HepG2 (cell line): ENCODE measurements around the gene PHACTR3. TPM values are rescaled to one million over a fixed set of nuclear protein-coding genes. Genes with fewer than 3 reads are reported as not detected.

ENCODE experiments used
- ATAC-seq: fragments of 200-7000 bp; cut with Tn5 transposase; 3 replicates; pipeline ENCODE4 v1.9.1; 2020; ENCODE audit warnings: mild to moderate bottlenecking, moderate library complexity
- BruUV-seq: library from RNA; stranded (reverse); fragments of 400-500 nt; replicated peaks from 2 replicates; lab custom pipeline; 2021; lab: Mats Ljungman, UMichigan
- CTCF ChIA-PET: fragments of 300-600 bp; formaldehyde crosslinking; extraction: SDS; loops from one replicate; lab custom pipeline; 2021; ENCODE audit warnings: low total read pairs, inconsistent platforms, low intra/inter-chr PET ratio; lab: Yijun Ruan, JAX
- POLR2A ChIA-PET: fragments of 350-600 bp; sonication (Branson Sonifier 250); formaldehyde crosslinking; loops from one replicate; lab custom pipeline; 2020; ENCODE audit warnings: antibody characterized with exemption, inconsistent platforms; lab: Yijun Ruan, JAX
- DNase-seq: peaks from one replicate; pipeline ENCODE4 v3.0.0-alpha.2; 2015; ENCODE audit warnings: low spot score
- FAIRE-seq: peaks from 3 replicates; lab custom pipeline; 2011; peaks lifted over from hg19 to GRCh38; lab: Jason Lieb, UNC
- H2AFZ ChIP-seq: one replicate; pipeline ENCODE4 v1.6.1; 2011; ENCODE audit warnings: low read length, inconsistent platforms
- H3K27ac ChIP-seq: fragments of 300-600 bp; 3 replicates; pipeline ENCODE4 v1.8.0; 2011; ENCODE audit warnings: mixed run types, mild to moderate bottlenecking, mixed read lengths, low read length, inconsistent platforms; ENCODE audit not compliant: insufficient read depth; ENCODE audit errors: extremely low read length
- H3K27me3 ChIP-seq, 2 experiments: fragments of 200-600 bp in 1 of 2; 2 replicates in 1 of 2; 3 replicates in 1 of 2; pipeline versions ENCODE4 v1.6.0 to v1.8.0; 2011; ENCODE audit warnings: low read length in 2 of 2, mild to moderate bottlenecking in 2 of 2, moderate library complexity in 2 of 2, inconsistent platforms in 1 of 2; ENCODE audit not compliant: insufficient read depth in 2 of 2, control insufficient read depth in 1 of 2
- H3K36me3 ChIP-seq, 2 experiments: fragments of 200-600 bp in 1 of 2; replicated peaks in 1 of 2; 2 replicates in 1 of 2; 3 replicates in 1 of 2; pipeline versions ENCODE4 v1.5.1 to v1.8.0; 2011; ENCODE audit warnings: low read length in 2 of 2, inconsistent platforms in 1 of 2; ENCODE audit not compliant: insufficient read depth in 2 of 2, control insufficient read depth in 1 of 2
- H3K4me1 ChIP-seq: 2 replicates; pipeline ENCODE4 v1.5.1; 2012; ENCODE audit warnings: low read length, inconsistent platforms; ENCODE audit not compliant: insufficient read depth
- H3K4me2 ChIP-seq: 2 replicates; pipeline ENCODE4 v1.6.0; 2011; ENCODE audit warnings: low read depth, low read length, inconsistent platforms
- H3K4me3 ChIP-seq, 3 experiments: fragments of 200-600 bp in 1 of 3; sonication (generic), shearing (Covaris generic) in 1 of 3; replicated peaks in 1 of 3; 2 replicates each; pipeline ENCODE4 v1.5.1; 2011 to 2016; ENCODE audit warnings: low read length in 3 of 3, inconsistent platforms in 2 of 3, low read depth in 2 of 3, mild to moderate bottlenecking in 2 of 3, control low read depth in 1 of 3, mixed read lengths in 1 of 3; ENCODE audit not compliant: insufficient read depth in 1 of 3
- H3K79me2 ChIP-seq: one replicate; pipeline ENCODE4 v1.6.1; 2011; ENCODE audit warnings: low read length, inconsistent platforms; ENCODE audit not compliant: insufficient read depth
- H3K9ac ChIP-seq: 2 replicates; pipeline ENCODE4 v1.6.0; 2011; ENCODE audit warnings: mild to moderate bottlenecking, low read depth, low read length, inconsistent platforms; ENCODE audit not compliant: insufficient read depth
- H3K9me3 ChIP-seq: 2 replicates; pipeline ENCODE4 v1.5.1; 2012; ENCODE audit warnings: mild to moderate bottlenecking, low read length
- H4K20me1 ChIP-seq: 2 replicates; pipeline ENCODE4 v1.6.0; 2011; ENCODE audit warnings: inconsistent platforms, mild to moderate bottlenecking, low read length, moderate library complexity; ENCODE audit not compliant: insufficient read depth
- AKAP8 ChIP-seq: sonication (generic); formaldehyde crosslinking; IDR thresholded peaks from 2 replicates; pipeline ENCODE4 v1.5.1; 2020; ENCODE audit warnings: mild to moderate bottlenecking, missing genetic modification reagents
- CEBPG ChIP-seq: IDR thresholded peaks from 2 replicates; pipeline ENCODE4 v1.6.1; 2016
- DZIP1 ChIP-seq: sonication (generic); formaldehyde crosslinking; IDR thresholded peaks from 2 replicates; pipeline ENCODE4 v1.5.0; 2020; ENCODE audit warnings: mild to moderate bottlenecking, missing genetic modification reagents
- KMT2A ChIP-seq: sonication (generic); formaldehyde crosslinking; IDR thresholded peaks from 2 replicates; pipeline ENCODE4 v1.4.0; 2020; ENCODE audit warnings: missing genetic modification reagents
- NCOA2 ChIP-seq: sonication (generic); formaldehyde crosslinking; IDR thresholded peaks from 2 replicates; pipeline ENCODE4 v1.8.0; 2022; ENCODE audit warnings: inconsistent platforms
- PITX1 ChIP-seq: sonication (generic); formaldehyde crosslinking; IDR thresholded peaks from 2 replicates; pipeline ENCODE4 v1.5.1; 2020; ENCODE audit warnings: mild to moderate bottlenecking, missing genetic modification reagents
- RELA ChIP-seq: sonication (generic); formaldehyde crosslinking; IDR thresholded peaks from 2 replicates; pipeline ENCODE4 v1.4.0; 2020; ENCODE audit warnings: missing genetic modification reagents
- SALL1 ChIP-seq: sonication (generic); formaldehyde crosslinking; IDR thresholded peaks from 2 replicates; pipeline ENCODE4 v1.8.0; 2022; ENCODE audit warnings: mild to moderate bottlenecking, missing genetic modification reagents
- SP2 ChIP-seq: sonication (generic); formaldehyde crosslinking; IDR thresholded peaks from 2 replicates; pipeline ENCODE4 v1.5.1; 2020; ENCODE audit warnings: mild to moderate bottlenecking, missing genetic modification reagents
- SP4 ChIP-seq: sonication (generic); formaldehyde crosslinking; IDR thresholded peaks from 2 replicates; pipeline ENCODE4 v1.8.1; 2023; ENCODE audit warnings: mild to moderate bottlenecking, missing genetic modification reagents
- SYNCRIP ChIP-seq: fragments of 200-400 bp; formaldehyde crosslinking; IDR thresholded peaks from 2 replicates; pipeline ENCODE4 v1.6.1; 2018; ENCODE audit warnings: mild to moderate bottlenecking, low read depth, low read length; ENCODE audit not compliant: insufficient read depth
- TIGD3 ChIP-seq: sonication (generic); formaldehyde crosslinking; IDR thresholded peaks from 2 replicates; pipeline ENCODE4 v1.5.1; 2020; ENCODE audit warnings: mild to moderate bottlenecking, missing genetic modification reagents, borderline replicate concordance
- ZFP36L1 ChIP-seq: sonication (generic); formaldehyde crosslinking; IDR thresholded peaks from 2 replicates; pipeline ENCODE4 v1.8.0; 2022; ENCODE audit warnings: mild to moderate bottlenecking, missing genetic modification reagents, moderate library complexity
- ZNF317 ChIP-seq: sonication (generic); formaldehyde crosslinking; IDR thresholded peaks from 2 replicates; pipeline ENCODE4 v1.5.0; 2020; ENCODE audit warnings: mild to moderate bottlenecking, missing genetic modification reagents
- ZNF441 ChIP-seq: sonication (generic); formaldehyde crosslinking; IDR thresholded peaks from 2 replicates; pipeline ENCODE4 v1.7.0; 2021; ENCODE audit warnings: missing genetic modification reagents, borderline replicate concordance
- ZNF468 ChIP-seq: sonication (generic); formaldehyde crosslinking; IDR thresholded peaks from 2 replicates; pipeline ENCODE4 v1.8.0; 2022; ENCODE audit warnings: mild to moderate bottlenecking, moderate library complexity, missing genetic modification reagents
- ZNF557 ChIP-seq: sonication (generic); formaldehyde crosslinking; IDR thresholded peaks from 2 replicates; pipeline ENCODE4 v1.4.0; 2020; ENCODE audit warnings: missing genetic modification reagents
- ZNF563 ChIP-seq: sonication (generic); formaldehyde crosslinking; IDR thresholded peaks from 2 replicates; pipeline ENCODE4 v1.8.0; 2022; ENCODE audit warnings: mild to moderate bottlenecking, moderate library complexity, missing genetic modification reagents
- WGBS: methylation state at CpG from one replicate; pipeline ENCODE4 v1.1.6; 2017; ENCODE audit warnings: low lambda C conversion rate; 5-methylcytosine and 5-hydroxymethylcytosine counted together
- in situ Hi-C: cut with HindIII; loops from 2 replicates; pipeline ENCODE4 v1.10.0; 2017; ENCODE audit warnings: low pct_unique_long_range_greater_than_20kb; ENCODE audit not compliant: extremely low pct_ligation_motif_present
- intact Hi-C: fragments of 100-400 bp; cut with micrococcal nuclease; formaldehyde crosslinking; loops from one replicate; pipeline ENCODE4 v1.10.0; 2022; ENCODE audit not compliant: unreplicated experiment
- polyA plus RNA-seq, 8 experiments: library from polyadenylated mRNA; depleted of rRNA in 3 of 8; stranded (reverse) in 7 of 8; unstranded in 1 of 8; fragments of >200 nt; fragmentation: Illumina TruSeq in 4 of 8; extraction: Trizol in 4 of 8; gene quantifications; 2 replicates each; pipeline versions ENCODE4 v1.2.1 to v1.2.3, GENCODE V29; 2011 to 2016; ENCODE audit warnings: low read depth in 4 of 8, missing spikeins in 1 of 8, mixed read lengths in 1 of 8; ENCODE audit not compliant: insufficient read depth in 1 of 8
- total RNA-seq, 5 experiments: library from RNA; depleted of rRNA; stranded (reverse); fragments of >200 nt; fragmentation: Illumina TruSeq; extraction: Trizol; gene quantifications; 2 replicates each; pipeline ENCODE4 v1.2.3, GENCODE V29; 2016; ENCODE audit warnings: low read depth in 1 of 5

PHACTR3 gene
- total and polyA plus RNA-seq, 2 of the 13 experiments (the other 11 are each of a cell fraction or from before 2014, with no cell fraction given) = not detected

DNA sequence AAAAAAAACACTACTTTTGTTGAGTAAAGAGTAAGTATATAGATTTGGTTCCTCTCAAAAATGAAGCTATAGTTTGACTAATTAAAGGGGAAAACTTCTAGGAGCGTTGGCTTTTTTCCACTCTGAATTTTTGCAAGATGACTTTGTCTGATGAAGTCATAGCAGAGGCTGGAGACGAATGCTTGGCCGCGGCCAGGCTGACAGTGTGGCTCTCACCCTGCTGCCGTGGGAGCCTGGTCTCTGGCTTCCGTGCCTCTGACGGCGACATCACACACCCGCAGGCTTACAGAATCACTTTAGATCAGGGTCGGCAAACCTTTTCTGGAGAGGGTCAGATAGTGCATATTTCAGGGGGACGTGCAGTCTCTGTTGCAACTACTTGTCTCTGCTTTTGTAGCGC, 145.0 kb downstream of the PHACTR3 start:
- H2AFZ ChIP-seq = no peak overlapping the region
- no peaks in the 10 kb centered on the region for H3K4me1 ChIP-seq
- 8% methylated on average over 11 of the region's 12 CpGs for WGBS
- no peak overlapping the region for H3K4me2 ChIP-seq
- H3K27me3 ChIP-seq = peaks cover 19 to 81% of the 10 kb centered on the region in 2 experiments
- no peak overlapping the region for H3K9ac ChIP-seq
- DNase-seq (no peak), ATAC-seq (no peak), FAIRE-seq (no peak)
- BruUV-seq = no TSS peak
- no peaks in the 10 kb centered on the region; the same call in 1 of the 2 replicates for H4K20me1 ChIP-seq
- in situ Hi-C loops = no loop called here
- CTCF ChIA-PET = no interaction called here
- no peak overlapping the region for H3K27ac ChIP-seq
- intact Hi-C loops = loop anchor here (1.0 kb wide), 1 partner anchor 178 kb away; no protein-coding TSS in a partner anchor
- POLR2A ChIA-PET = no interaction called here
- no peak overlapping the region for H3K4me3 ChIP-seq
- H3K79me2 ChIP-seq = no peaks in the 10 kb centered on the region
- H3K36me3 ChIP-seq = no peaks in the 10 kb centered on the region
- TF ChIP-seq ZNF317 (no peak), DZIP1 (no peak), SALL1 (no peak), PITX1 (CRISPR knock-in tag) (no peak), ZNF563 (CRISPR knock-in tag) (no peak), SP4 (no peak), CEBPG (CRISPR knock-in tag) (no peak), NCOA2 (no peak), ZNF468 (CRISPR knock-in tag) (no peak), SYNCRIP (no peak), ZFP36L1 (no peak), RELA (CRISPR knock-in tag) (no peak), AKAP8 (CRISPR knock-in tag) (no peak), SP2 (CRISPR knock-in tag) (no peak), KMT2A (no peak), ZNF441 (CRISPR knock-in tag) (no peak), TIGD3 (no peak), ZNF557 (CRISPR knock-in tag) (no peak)
- H3K9me3 ChIP-seq = no peaks in the 10 kb centered on the region
